Panc1 (cell line): ENCODE measurements around the gene FAM9A. TPM values are rescaled to one million over a fixed set of nuclear protein-coding genes. Genes with fewer than 3 reads are reported as not detected.

Experiments used
- ATAC-seq: fragments of 200-7000 bp; cut with Tn5 transposase; 2 replicates; pipeline ENCODE4 v1.9.1; 2020; ENCODE audit warnings: mild to moderate bottlenecking, moderate library complexity
- BruUV-seq: library from RNA; stranded (reverse); fragments of 400-500 nt; replicated peaks from 2 replicates; lab custom pipeline; 2021; lab: Mats Ljungman, UMichigan
- CTCF ChIA-PET: fragments of 300-600 bp; sonication (Branson Sonifier 250); formaldehyde crosslinking; loops from one replicate; lab custom pipeline; 2022; ENCODE audit warnings: antibody characterized with exemption; lab: Charles Lee
- POLR2A ChIA-PET: fragments of 300-600 bp; sonication (Branson Sonifier 250); formaldehyde crosslinking; loops from one replicate; lab custom pipeline; 2022; ENCODE audit warnings: antibody characterized with exemption; lab: Charles Lee
- DNase-seq: peaks from one replicate; pipeline ENCODE4 v3.0.0-alpha.2; 2010; ENCODE audit warnings: low read depth, low spot score
- H3K27ac ChIP-seq: 2 replicates; pipeline ENCODE4 v1.5.1; 2011; ENCODE audit warnings: mild to moderate bottlenecking, low read length, inconsistent platforms
- H3K27me3 ChIP-seq: fragments of 200-500 bp; sonication (Bioruptor generic); 2 replicates; pipeline ENCODE4 v1.6.0; 2014; ENCODE audit warnings: low read length, inconsistent platforms; ENCODE audit not compliant: control insufficient read depth, insufficient read depth
- H3K36me3 ChIP-seq: fragments of 200-500 bp; sonication (Bioruptor generic); 2 replicates; pipeline ENCODE4 v1.5.1; 2014; ENCODE audit warnings: inconsistent platforms, mild to moderate bottlenecking, low read length, moderate library complexity; ENCODE audit not compliant: control insufficient read depth, insufficient read depth
- H3K4me1 ChIP-seq: 2 replicates; pipeline ENCODE4 v1.5.1; 2011; ENCODE audit warnings: inconsistent platforms, mild to moderate bottlenecking, low read length, moderate library complexity; ENCODE audit not compliant: control insufficient read depth, insufficient read depth
- H3K4me3 ChIP-seq, 2 experiments: 2 replicates each; pipeline ENCODE4 v1.5.1; 2011 to 2012; ENCODE audit warnings: low read depth in 2 of 2, low read length in 2 of 2, mild to moderate bottlenecking in 2 of 2, inconsistent platforms in 1 of 2, moderate library complexity in 1 of 2
- H3K9me3 ChIP-seq: fragments of 200-500 bp; sonication (Bioruptor generic); 2 replicates; pipeline ENCODE4 v1.5.1; 2014; ENCODE audit warnings: low read depth, mild to moderate bottlenecking, inconsistent platforms, low read length, moderate library complexity; ENCODE audit not compliant: control insufficient read depth, insufficient read depth
- POLR2AphosphoS5 ChIP-seq: IDR thresholded peaks from 2 replicates; pipeline ENCODE4 v1.6.1; 2012; ENCODE audit warnings: mild to moderate bottlenecking, low read depth, low read length, moderate library complexity
- SIN3A ChIP-seq: IDR thresholded peaks from 2 replicates; pipeline ENCODE4 v1.6.1; 2012; ENCODE audit warnings: low read depth, mild to moderate bottlenecking, low read length, moderate library complexity, borderline replicate concordance; ENCODE audit not compliant: insufficient read depth
- TCF7L2 ChIP-seq: IDR thresholded peaks from 2 replicates; pipeline ENCODE4 v1.6.1; 2011; ENCODE audit warnings: mild to moderate bottlenecking, low read depth, low read length, inconsistent platforms
- in situ Hi-C: cut with HindIII; loops from 2 replicates; pipeline ENCODE4 v1.10.0; 2016; ENCODE audit warnings: low sequenced_read_pairs, low pct_unique_long_range_greater_than_20kb
- intact Hi-C: fragments of 100-400 bp; cut with micrococcal nuclease; formaldehyde crosslinking; loops from one replicate; pipeline ENCODE4 v1.10.0; 2022; ENCODE audit not compliant: unreplicated experiment
- total RNA-seq: library from RNA; stranded (reverse); gene quantifications from one replicate; pipeline ENCODE4 v1.2.1, GENCODE V29; 2021; ENCODE audit not compliant: unreplicated experiment
- TF ChIP-seq, protein P1 (sequence below): fragments of 450-650 bp; IDR thresholded peaks from 2 replicates; pipeline ENCODE4 v1.5.1; 2017; ENCODE audit warnings: mild to moderate bottlenecking
- TF ChIP-seq, protein P2 (sequence below), 2 experiments: IDR thresholded peaks; 2 replicates each; pipeline ENCODE4 v1.6.1; 2011 to 2012; ENCODE audit warnings: low read depth in 2 of 2, control low read depth in 1 of 2, low read length in 1 of 2, mild to moderate bottlenecking in 1 of 2, moderate library complexity in 1 of 2; ENCODE audit not compliant: insufficient read depth in 1 of 2

The FAM9A gene
- total RNA-seq, 1 experiment from 2014 or later, result not detected

DNA sequence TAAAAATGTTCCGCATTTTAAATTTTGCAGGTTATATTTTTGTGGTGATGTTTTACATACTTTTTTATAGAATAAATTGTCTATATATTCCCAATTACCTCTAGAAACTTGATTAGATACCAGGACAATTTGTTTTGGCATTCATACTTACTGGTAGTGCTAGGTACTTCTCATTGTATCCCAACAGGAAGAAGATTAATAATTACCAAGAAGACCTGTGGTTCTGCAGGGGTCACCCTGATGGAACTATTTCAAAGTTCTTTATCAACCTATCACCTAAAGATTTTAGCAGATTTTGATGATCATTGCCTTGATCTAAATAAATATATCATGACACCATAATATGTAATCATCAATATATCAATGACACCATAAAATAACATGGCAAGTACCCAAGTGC lies 22.5 kb upstream of the FAM9A start:
- H3K4me1 ChIP-seq, result no peaks in the 10 kb centered on the region
- ChIA-PET CTCF (no interaction called here), POLR2A (no interaction called here)
- H3K36me3 ChIP-seq, result no peaks in the 10 kb centered on the region
- ATAC-seq (no peak), DNase-seq (no peak)
- in situ Hi-C loops (no loop called here), intact Hi-C loops (no loop called here)
- no peak overlapping the region for H3K27ac ChIP-seq
- no peak for TF ChIP-seq TCF7L2
- TF ChIP-seq, protein P1, sequence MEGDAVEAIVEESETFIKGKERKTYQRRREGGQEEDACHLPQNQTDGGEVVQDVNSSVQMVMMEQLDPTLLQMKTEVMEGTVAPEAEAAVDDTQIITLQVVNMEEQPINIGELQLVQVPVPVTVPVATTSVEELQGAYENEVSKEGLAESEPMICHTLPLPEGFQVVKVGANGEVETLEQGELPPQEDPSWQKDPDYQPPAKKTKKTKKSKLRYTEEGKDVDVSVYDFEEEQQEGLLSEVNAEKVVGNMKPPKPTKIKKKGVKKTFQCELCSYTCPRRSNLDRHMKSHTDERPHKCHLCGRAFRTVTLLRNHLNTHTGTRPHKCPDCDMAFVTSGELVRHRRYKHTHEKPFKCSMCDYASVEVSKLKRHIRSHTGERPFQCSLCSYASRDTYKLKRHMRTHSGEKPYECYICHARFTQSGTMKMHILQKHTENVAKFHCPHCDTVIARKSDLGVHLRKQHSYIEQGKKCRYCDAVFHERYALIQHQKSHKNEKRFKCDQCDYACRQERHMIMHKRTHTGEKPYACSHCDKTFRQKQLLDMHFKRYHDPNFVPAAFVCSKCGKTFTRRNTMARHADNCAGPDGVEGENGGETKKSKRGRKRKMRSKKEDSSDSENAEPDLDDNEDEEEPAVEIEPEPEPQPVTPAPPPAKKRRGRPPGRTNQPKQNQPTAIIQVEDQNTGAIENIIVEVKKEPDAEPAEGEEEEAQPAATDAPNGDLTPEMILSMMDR, result no peak
- TF ChIP-seq, protein P2, sequence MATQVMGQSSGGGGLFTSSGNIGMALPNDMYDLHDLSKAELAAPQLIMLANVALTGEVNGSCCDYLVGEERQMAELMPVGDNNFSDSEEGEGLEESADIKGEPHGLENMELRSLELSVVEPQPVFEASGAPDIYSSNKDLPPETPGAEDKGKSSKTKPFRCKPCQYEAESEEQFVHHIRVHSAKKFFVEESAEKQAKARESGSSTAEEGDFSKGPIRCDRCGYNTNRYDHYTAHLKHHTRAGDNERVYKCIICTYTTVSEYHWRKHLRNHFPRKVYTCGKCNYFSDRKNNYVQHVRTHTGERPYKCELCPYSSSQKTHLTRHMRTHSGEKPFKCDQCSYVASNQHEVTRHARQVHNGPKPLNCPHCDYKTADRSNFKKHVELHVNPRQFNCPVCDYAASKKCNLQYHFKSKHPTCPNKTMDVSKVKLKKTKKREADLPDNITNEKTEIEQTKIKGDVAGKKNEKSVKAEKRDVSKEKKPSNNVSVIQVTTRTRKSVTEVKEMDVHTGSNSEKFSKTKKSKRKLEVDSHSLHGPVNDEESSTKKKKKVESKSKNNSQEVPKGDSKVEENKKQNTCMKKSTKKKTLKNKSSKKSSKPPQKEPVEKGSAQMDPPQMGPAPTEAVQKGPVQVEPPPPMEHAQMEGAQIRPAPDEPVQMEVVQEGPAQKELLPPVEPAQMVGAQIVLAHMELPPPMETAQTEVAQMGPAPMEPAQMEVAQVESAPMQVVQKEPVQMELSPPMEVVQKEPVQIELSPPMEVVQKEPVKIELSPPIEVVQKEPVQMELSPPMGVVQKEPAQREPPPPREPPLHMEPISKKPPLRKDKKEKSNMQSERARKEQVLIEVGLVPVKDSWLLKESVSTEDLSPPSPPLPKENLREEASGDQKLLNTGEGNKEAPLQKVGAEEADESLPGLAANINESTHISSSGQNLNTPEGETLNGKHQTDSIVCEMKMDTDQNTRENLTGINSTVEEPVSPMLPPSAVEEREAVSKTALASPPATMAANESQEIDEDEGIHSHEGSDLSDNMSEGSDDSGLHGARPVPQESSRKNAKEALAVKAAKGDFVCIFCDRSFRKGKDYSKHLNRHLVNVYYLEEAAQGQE (IDR thresholded peaks at IDR 0.05; ENCODE audit: insufficient read depth in 1 of 2, low read depth in 2 of 2, low read length in 1 of 2), result no peak
- TF ChIP-seq SIN3A, result no peak
- no peak for TF ChIP-seq POLR2AphosphoS5
- H3K4me3 ChIP-seq, result no peak overlapping the region
- no TSS peak for BruUV-seq
- no peaks in the 10 kb centered on the region for H3K9me3 ChIP-seq
- no peaks in the 10 kb centered on the region for H3K27me3 ChIP-seq

GRCh38 chrX:8822002-8822401 lies 20.8 kb upstream of the FAM9A start:
- BruUV-seq, result no TSS peak
- ATAC-seq, result no peak
- ChIA-PET POLR2A (no interaction called here), CTCF (no interaction called here)
- Histone ChIP-seq H3K4me1 (no peaks in the 10 kb centered on the region), H3K36me3 (no peaks in the 10 kb centered on the region), H3K27me3 (no peaks in the 10 kb centered on the region), H3K27ac (no peak overlapping the region), H3K4me3 (no peak overlapping the region), H3K9me3 (no peaks in the 10 kb centered on the region)
- intact Hi-C loops, result no loop called here
- DNase-seq, result no peak
- no peak for TF ChIP-seq TCF7L2
- TF ChIP-seq, protein P1, result no peak
- in situ Hi-C loops, result no loop called here
